ENCODE measurements around the gene POPDC3.
A peak's percentile ranks its signal among the peaks of the same experiment; 100 is the strongest.

POPDC3 gene

GRCh38 chr6:105120570-105120969, 59.2 kb downstream of the POPDC3 start:
- Histone ChIP-seq H2BK12ac (ENCODE audit: low read length in 2 of 2) (no peak overlapping the region), H3K18ac (ENCODE audit: low read depth in 1 of 2, low read length in 2 of 2) (no peak overlapping the region), H3K27ac (ENCODE audit: low read length, poor library complexity, severe bottlenecking) (no peak overlapping the region), H3K36me3 (ENCODE audit: control insufficient read depth in 1 of 2, insufficient read depth in 2 of 2, low read depth in 1 of 2, low read length in 2 of 2) (peaks cover 0 to 26% of the 10 kb centered on the region in 2 experiments), H3K4me3 (ENCODE audit: insufficient read depth in 1 of 2, low read depth in 1 of 2, low read length in 2 of 2) (no peak overlapping the region), H3K4ac (ENCODE audit: low read depth in 1 of 2, low read length in 2 of 2) (no peak overlapping the region), H4K8ac (ENCODE audit: low read length) (no peak overlapping the region), H3K9ac (ENCODE audit: low read length) (no peak overlapping the region), H2BK120ac (ENCODE audit: low read depth, low read length) (no peak overlapping the region), H2AK5ac (ENCODE audit: low read length, severe bottlenecking) (no peak overlapping the region), H3K14ac (ENCODE audit: low read length in 2 of 2) (no peak overlapping the region), H2AFZ (ENCODE audit: low read depth, low read length) (no peak overlapping the region), H3K23ac (ENCODE audit: low read length in 2 of 2) (no peak overlapping the region), H2BK5ac (ENCODE audit: low read depth, low read length, poor library complexity, severe bottlenecking) (no peak overlapping the region), H3K4me2 (ENCODE audit: low read length, poor library complexity, severe bottlenecking) (no peak overlapping the region), H3K4me1 (ENCODE audit: control insufficient read depth, insufficient read depth, low read depth, low read length) (no peaks in the 10 kb centered on the region), H3K9me3 (ENCODE audit: control insufficient read depth, low read length) (no peaks in the 10 kb centered on the region), H4K91ac (ENCODE audit: low read length) (no peak overlapping the region), H3K27me3 (ENCODE audit: control insufficient read depth in 1 of 2, insufficient read depth in 1 of 2, low read length in 2 of 2) (no peaks in the 10 kb centered on the region), H2BK15ac (ENCODE audit: low read depth, poor library complexity, severe bottlenecking) (no peak overlapping the region), H3K79me1 (replicated peaks; ENCODE audit: low read length, poor library complexity, severe bottlenecking) (no peaks in the 10 kb centered on the region)
- DNase-seq, result no peak
- WGBS, result 95% methylated on average over 5 of the region's 5 CpGs

DNA sequence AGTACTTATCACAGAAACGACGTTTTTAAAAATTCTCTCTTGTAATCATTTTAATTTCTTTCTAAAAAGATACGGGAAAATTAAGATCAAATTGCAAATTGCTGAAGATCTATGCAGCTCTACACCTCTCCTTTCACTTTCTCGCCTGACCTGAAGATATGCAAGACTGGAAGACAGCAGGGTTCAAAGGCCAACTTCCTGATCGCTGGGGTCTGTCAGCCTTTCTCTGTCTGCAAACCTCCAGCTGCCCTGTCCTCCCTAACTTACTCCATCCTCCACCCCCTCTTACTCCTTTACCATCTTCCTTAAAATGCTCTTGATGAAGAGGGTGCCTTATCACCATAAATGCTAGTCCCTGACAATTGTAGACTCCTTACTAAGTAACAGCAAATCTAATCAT, 63.7 kb downstream of the POPDC3 start:
- no peak overlapping the region for H2BK12ac ChIP-seq (ENCODE audit: low read length in 2 of 2)
- no peak overlapping the region for H4K91ac ChIP-seq (ENCODE audit: low read length)
- H3K4me2 ChIP-seq (ENCODE audit: low read length, poor library complexity, severe bottlenecking), result no peak overlapping the region
- H3K9me3 ChIP-seq (ENCODE audit: control insufficient read depth, low read length), result no peaks in the 10 kb centered on the region
- H3K14ac ChIP-seq (ENCODE audit: low read length in 2 of 2), result peak overlapping the region in 1 of 2 experiments; percentile 38
- H4K8ac ChIP-seq (ENCODE audit: low read length), result no peak overlapping the region
- no peak overlapping the region for H2BK15ac ChIP-seq (ENCODE audit: low read depth, poor library complexity, severe bottlenecking)
- H3K4me3 ChIP-seq (ENCODE audit: insufficient read depth in 1 of 2, low read depth in 1 of 2, low read length in 2 of 2), result no peak overlapping the region
- no peaks in the 10 kb centered on the region for H3K4me1 ChIP-seq (ENCODE audit: control insufficient read depth, insufficient read depth, low read depth, low read length)
- H3K79me1 ChIP-seq (replicated peaks; ENCODE audit: low read length, poor library complexity, severe bottlenecking), result no peaks in the 10 kb centered on the region
- H3K18ac ChIP-seq (ENCODE audit: low read depth in 1 of 2, low read length in 2 of 2), result no peak overlapping the region
- no peak overlapping the region for H3K9ac ChIP-seq (ENCODE audit: low read length)
- H3K23ac ChIP-seq (ENCODE audit: low read length in 2 of 2), result no peak overlapping the region
- no peak overlapping the region for H2BK120ac ChIP-seq (ENCODE audit: low read depth, low read length)
- peaks cover 0 to 14% of the 10 kb centered on the region in 2 experiments for H3K36me3 ChIP-seq (ENCODE audit: control insufficient read depth in 1 of 2, insufficient read depth in 2 of 2, low read depth in 1 of 2, low read length in 2 of 2)
- H3K27me3 ChIP-seq (ENCODE audit: control insufficient read depth in 1 of 2, insufficient read depth in 1 of 2, low read length in 2 of 2), result no peaks in the 10 kb centered on the region
- H3K4ac ChIP-seq (ENCODE audit: low read depth in 1 of 2, low read length in 2 of 2), result no peak overlapping the region
- H2AFZ ChIP-seq (ENCODE audit: low read depth, low read length), result no peak overlapping the region
- no peak overlapping the region for H3K27ac ChIP-seq (ENCODE audit: low read length, poor library complexity, severe bottlenecking)
- H2BK5ac ChIP-seq (ENCODE audit: low read depth, low read length, poor library complexity, severe bottlenecking), result no peak overlapping the region
- no peak for DNase-seq
- no peak overlapping the region for H2AK5ac ChIP-seq (ENCODE audit: low read length, severe bottlenecking)
- WGBS, result 80% methylated on average over 5 of the region's 5 CpGs

GRCh38 chr6:105113422-105113821, 66.4 kb downstream of the POPDC3 start:
- Histone ChIP-seq H3K27me3 (ENCODE audit: control insufficient read depth in 1 of 2, insufficient read depth in 1 of 2, low read length in 2 of 2) (no peaks in the 10 kb centered on the region), H2BK120ac (ENCODE audit: low read depth, low read length) (no peak overlapping the region), H2AK5ac (ENCODE audit: low read length, severe bottlenecking) (no peak overlapping the region), H3K36me3 (ENCODE audit: control insufficient read depth in 1 of 2, insufficient read depth in 2 of 2, low read depth in 1 of 2, low read length in 2 of 2) (peaks cover 0 to 14% of the 10 kb centered on the region in 2 experiments), H4K8ac (ENCODE audit: low read length) (no peak overlapping the region), H2BK12ac (ENCODE audit: low read length in 2 of 2) (no peak overlapping the region), H3K4me1 (ENCODE audit: control insufficient read depth, insufficient read depth, low read depth, low read length) (no peaks in the 10 kb centered on the region), H3K9me3 (ENCODE audit: control insufficient read depth, low read length) (no peaks in the 10 kb centered on the region), H3K4ac (ENCODE audit: low read depth in 1 of 2, low read length in 2 of 2) (no peak overlapping the region), H2BK15ac (ENCODE audit: low read depth, poor library complexity, severe bottlenecking) (no peak overlapping the region), H3K18ac (ENCODE audit: low read depth in 1 of 2, low read length in 2 of 2) (no peak overlapping the region), H2AFZ (ENCODE audit: low read depth, low read length) (no peak overlapping the region), H3K23ac (ENCODE audit: low read length in 2 of 2) (no peak overlapping the region), H3K9ac (ENCODE audit: low read length) (no peak overlapping the region), H3K4me3 (ENCODE audit: insufficient read depth in 1 of 2, low read depth in 1 of 2, low read length in 2 of 2) (no peak overlapping the region), H3K27ac (ENCODE audit: low read length, poor library complexity, severe bottlenecking) (no peak overlapping the region), H4K91ac (ENCODE audit: low read length) (no peak overlapping the region), H3K4me2 (ENCODE audit: low read length, poor library complexity, severe bottlenecking) (no peak overlapping the region), H3K14ac (ENCODE audit: low read length in 2 of 2) (no peak overlapping the region), H3K79me1 (replicated peaks; ENCODE audit: low read length, poor library complexity, severe bottlenecking) (no peaks in the 10 kb centered on the region), H2BK5ac (ENCODE audit: low read depth, low read length, poor library complexity, severe bottlenecking) (no peak overlapping the region)
- no peak for DNase-seq
- 97% methylated on average over 5 of the region's 6 CpGs for WGBS

GRCh38 chr6:105112577-105112976, 67.2 kb downstream of the POPDC3 start:
- H3K79me1 ChIP-seq (replicated peaks; ENCODE audit: low read length, poor library complexity, severe bottlenecking), result no peaks in the 10 kb centered on the region
- no peak overlapping the region for H3K9ac ChIP-seq (ENCODE audit: low read length)
- WGBS, result 100% methylated on average over 1 of the region's 1 CpG

More at GRCh38 chr6:105112577-105112976, 67.2 kb downstream of the POPDC3 start:
- H2AK5ac ChIP-seq (ENCODE audit: low read length, severe bottlenecking), result no peak overlapping the region
- H2BK12ac ChIP-seq (ENCODE audit: low read length in 2 of 2), result no peak overlapping the region
- no peak overlapping the region for H3K4ac ChIP-seq (ENCODE audit: low read depth in 1 of 2, low read length in 2 of 2)
- no peak overlapping the region for H3K14ac ChIP-seq (ENCODE audit: low read length in 2 of 2)
- no peak overlapping the region for H3K4me3 ChIP-seq (ENCODE audit: insufficient read depth in 1 of 2, low read depth in 1 of 2, low read length in 2 of 2)
- no peak for DNase-seq
- no peak overlapping the region for H3K27ac ChIP-seq (ENCODE audit: low read length, poor library complexity, severe bottlenecking)
- no peak overlapping the region for H3K4me2 ChIP-seq (ENCODE audit: low read length, poor library complexity, severe bottlenecking)
- no peaks in the 10 kb centered on the region for H3K4me1 ChIP-seq (ENCODE audit: control insufficient read depth, insufficient read depth, low read depth, low read length)
- H3K27me3 ChIP-seq (ENCODE audit: control insufficient read depth in 1 of 2, insufficient read depth in 1 of 2, low read length in 2 of 2), result no peaks in the 10 kb centered on the region
- no peaks in the 10 kb centered on the region for H3K9me3 ChIP-seq (ENCODE audit: control insufficient read depth, low read length)
- H3K23ac ChIP-seq (ENCODE audit: low read length in 2 of 2), result no peak overlapping the region
- no peak overlapping the region for H2BK5ac ChIP-seq (ENCODE audit: low read depth, low read length, poor library complexity, severe bottlenecking)
- H2BK120ac ChIP-seq (ENCODE audit: low read depth, low read length), result no peak overlapping the region
- no peak overlapping the region for H2BK15ac ChIP-seq (ENCODE audit: low read depth, poor library complexity, severe bottlenecking)
- peaks cover 0 to 15% of the 10 kb centered on the region in 2 experiments for H3K36me3 ChIP-seq (ENCODE audit: control insufficient read depth in 1 of 2, insufficient read depth in 2 of 2, low read depth in 1 of 2, low read length in 2 of 2)
- no peak overlapping the region for H2AFZ ChIP-seq (ENCODE audit: low read depth, low read length)
- no peak overlapping the region for H3K18ac ChIP-seq (ENCODE audit: low read depth in 1 of 2, low read length in 2 of 2)
- no peak overlapping the region for H4K8ac ChIP-seq (ENCODE audit: low read length)
- H4K91ac ChIP-seq (ENCODE audit: low read length), result no peak overlapping the region
